ENCODE measurements around the gene MSN.

DNA sequence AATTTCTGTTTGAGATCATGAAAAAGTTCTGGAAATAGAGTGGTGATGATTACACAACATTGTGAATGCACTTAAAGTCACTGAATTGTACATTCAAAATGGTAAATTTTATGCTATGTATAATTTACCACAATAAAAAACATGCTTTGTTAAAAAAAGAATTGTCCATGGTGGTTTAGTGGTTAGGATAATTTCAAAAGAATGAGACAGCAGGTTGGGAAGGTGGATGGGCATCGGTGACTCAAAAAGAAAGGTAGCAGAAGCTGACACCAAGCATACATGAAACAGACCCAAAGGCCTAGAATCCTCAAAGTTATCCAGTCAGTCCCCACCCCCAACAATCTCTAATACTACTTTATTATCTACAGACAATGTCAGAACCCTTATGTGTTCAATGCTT, 91.1 kb downstream of the MSN start:
- TF ChIP-seq NR3C1 (CRISPR knock-in tag; conservative IDR thresholded peaks at IDR 0.05; ENCODE audit: low read depth) (no peak), FOXP1 (CRISPR knock-in tag; IDR thresholded peaks at IDR 0.05; ENCODE audit: borderline replicate concordance) (no peak), NR1H2 (CRISPR knock-in tag; IDR thresholded peaks at IDR 0.05) (no peak), RORB (CRISPR knock-in tag; IDR thresholded peaks at IDR 0.05) (no peak), TP53 (CRISPR knock-in tag; IDR thresholded peaks at IDR 0.05) (no peak)
- TF ChIP-seq, protein P1, sequence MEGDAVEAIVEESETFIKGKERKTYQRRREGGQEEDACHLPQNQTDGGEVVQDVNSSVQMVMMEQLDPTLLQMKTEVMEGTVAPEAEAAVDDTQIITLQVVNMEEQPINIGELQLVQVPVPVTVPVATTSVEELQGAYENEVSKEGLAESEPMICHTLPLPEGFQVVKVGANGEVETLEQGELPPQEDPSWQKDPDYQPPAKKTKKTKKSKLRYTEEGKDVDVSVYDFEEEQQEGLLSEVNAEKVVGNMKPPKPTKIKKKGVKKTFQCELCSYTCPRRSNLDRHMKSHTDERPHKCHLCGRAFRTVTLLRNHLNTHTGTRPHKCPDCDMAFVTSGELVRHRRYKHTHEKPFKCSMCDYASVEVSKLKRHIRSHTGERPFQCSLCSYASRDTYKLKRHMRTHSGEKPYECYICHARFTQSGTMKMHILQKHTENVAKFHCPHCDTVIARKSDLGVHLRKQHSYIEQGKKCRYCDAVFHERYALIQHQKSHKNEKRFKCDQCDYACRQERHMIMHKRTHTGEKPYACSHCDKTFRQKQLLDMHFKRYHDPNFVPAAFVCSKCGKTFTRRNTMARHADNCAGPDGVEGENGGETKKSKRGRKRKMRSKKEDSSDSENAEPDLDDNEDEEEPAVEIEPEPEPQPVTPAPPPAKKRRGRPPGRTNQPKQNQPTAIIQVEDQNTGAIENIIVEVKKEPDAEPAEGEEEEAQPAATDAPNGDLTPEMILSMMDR (IDR thresholded peaks at IDR 0.05): no peak

All from WTC11 (cell line).